ENCODE data around the gene MFRP. TPM values are rescaled to one million over a fixed set of nuclear protein-coding genes. Genes with fewer than 3 reads are reported as not detected.

MFRP gene
- total RNA-seq, 2 experiments from 2014 or later = not detected

GRCh38 chr11:119347242-119347641 is 737 bp upstream of the MFRP start:
- Mint-ChIP-seq H3K4me3 (no peak overlapping the region), H3K27me3 (ENCODE audit: low read depth) (peaks cover 22% of the 10 kb centered on the region), H3K27ac (no peak overlapping the region), H3K9me3 (no peaks in the 10 kb centered on the region), H3K36me3 (ENCODE audit: low read depth) (no peaks in the 10 kb centered on the region), H3K4me1 (ENCODE audit: low read depth) (no peaks in the 10 kb centered on the region)
- CTCF ChIA-PET = interaction anchor here (1.3 to 2.0 kb wide), 3 partner anchors 9 to 382 kb away, joined by 3 to 10 read pairs (median 8); partner anchors contain the start of gene NECTIN1
- no peak for DNase-seq
- intact Hi-C loops (cut with micrococcal nuclease) = no loop called here

- Mint-ChIP-seq H3K9me3 (no peaks in the 10 kb centered on the region), H3K27me3 (ENCODE audit: low read depth) (peaks cover 24% of the 10 kb centered on the region), H3K27ac (no peak overlapping the region), H3K36me3 (ENCODE audit: low read depth) (no peaks in the 10 kb centered on the region), H3K4me3 (no peak overlapping the region), H3K4me1 (ENCODE audit: low read depth) (peaks cover 5% of the 10 kb centered on the region)
- DNase-seq = no peak
- CTCF ChIA-PET = interaction anchor here (1.3 kb wide), 1 partner anchor 384 kb away, joined by 3 read pairs; the partner anchor contains the start of gene NECTIN1
- intact Hi-C loops (cut with micrococcal nuclease) = no loop called here
These were observed 820 bp downstream of the MFRP start for GRCh38 chr11:119345685-119346084.

- no peak overlapping the region for H3K4me3 Mint-ChIP-seq
- DNase-seq = no peak
- H3K27ac Mint-ChIP-seq = no peak overlapping the region
- intact Hi-C loops (cut with micrococcal nuclease) = no loop called here
- peaks cover 23% of the 10 kb centered on the region for H3K27me3 Mint-ChIP-seq (ENCODE audit: low read depth)
- peaks cover 6% of the 10 kb centered on the region for H3K4me1 Mint-ChIP-seq (ENCODE audit: low read depth)
- H3K36me3 Mint-ChIP-seq (ENCODE audit: low read depth) = no peaks in the 10 kb centered on the region
- CTCF ChIA-PET = interaction anchor here (0.8 kb wide), 1 partner anchor 12 kb away, joined by 4 read pairs; no protein-coding TSS in a partner anchor
- no peaks in the 10 kb centered on the region for H3K9me3 Mint-ChIP-seq
These were observed 2.1 kb downstream of the MFRP start for GRCh38 chr11:119344291-119345010.

DNA sequence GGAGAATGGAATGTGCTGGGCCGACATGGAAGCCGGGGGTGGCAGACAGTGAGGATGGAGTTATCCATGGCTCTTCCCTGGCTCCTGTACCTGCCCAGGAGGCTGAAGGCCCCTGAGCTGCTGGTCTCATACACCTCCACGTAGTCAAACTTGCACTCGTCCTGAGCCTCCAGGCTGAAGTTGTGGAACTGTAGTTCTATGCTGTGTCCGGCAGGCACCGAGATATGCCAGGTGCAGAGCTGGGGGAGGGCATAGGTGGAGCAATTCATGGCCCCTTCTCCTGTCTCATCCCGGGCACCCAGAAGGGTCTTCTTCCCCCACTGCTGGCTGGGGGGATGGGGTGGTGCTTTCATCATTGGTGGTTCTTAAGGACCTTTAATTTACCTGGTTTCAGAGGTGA is 2.8 kb downstream of the MFRP start:
- no peaks in the 10 kb centered on the region for H3K36me3 Mint-ChIP-seq (ENCODE audit: low read depth)
- H3K27me3 Mint-ChIP-seq (ENCODE audit: low read depth) = peaks cover 29% of the 10 kb centered on the region
- DNase-seq = no peak
- no peak overlapping the region for H3K27ac Mint-ChIP-seq
- CTCF ChIA-PET = interaction anchor here (1.1 to 1.3 kb wide), 2 partner anchors 13 to 18 kb away, joined by 3 to 4 read pairs; no protein-coding TSS in a partner anchor
- intact Hi-C loops (cut with micrococcal nuclease) = no loop called here
- no peak overlapping the region for H3K4me3 Mint-ChIP-seq
- H3K9me3 Mint-ChIP-seq = no peaks in the 10 kb centered on the region
- peaks cover 9% of the 10 kb centered on the region for H3K4me1 Mint-ChIP-seq (ENCODE audit: low read depth)

DNA sequence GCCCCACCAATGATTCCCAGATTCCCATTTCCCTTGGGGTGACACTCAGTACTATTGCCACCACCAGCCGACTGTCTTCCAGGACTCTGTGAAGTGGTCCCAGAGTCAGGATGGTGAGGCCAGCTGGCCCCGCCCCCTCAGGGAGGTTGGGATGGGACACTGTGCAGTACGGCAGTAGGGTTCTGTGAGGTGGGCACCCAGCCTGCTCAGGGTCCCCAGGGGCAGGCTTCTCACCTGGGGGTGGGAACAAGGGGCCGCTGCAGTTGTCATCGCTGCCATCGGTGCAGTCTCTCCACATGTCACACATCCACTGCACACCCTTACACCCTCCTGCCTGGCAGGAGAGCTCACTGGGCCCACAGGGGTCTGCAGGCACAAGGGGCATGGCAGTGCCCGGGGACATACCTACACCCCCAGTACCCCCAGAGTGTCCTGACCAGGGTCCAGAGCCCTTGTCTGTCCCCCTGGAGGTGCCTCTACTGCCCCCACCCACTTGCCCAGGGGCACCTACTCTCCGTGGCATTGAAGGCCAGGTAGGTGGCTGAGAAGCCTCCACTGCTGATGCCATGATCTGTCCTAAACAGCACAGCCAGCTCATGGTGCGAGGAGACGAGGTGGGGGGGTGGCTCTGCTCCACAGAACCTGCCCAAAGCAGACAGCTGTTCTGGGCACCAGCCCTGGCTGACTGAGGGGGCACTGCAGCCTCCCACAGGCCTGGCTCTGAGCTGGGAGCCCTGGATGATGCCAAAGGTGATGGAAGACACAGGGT is 4.0 kb downstream of the MFRP start:
- Mint-ChIP-seq H3K27ac (no peak overlapping the region), H3K4me3 (no peak overlapping the region), H3K27me3 (ENCODE audit: low read depth) (peaks cover 27% of the 10 kb centered on the region), H3K4me1 (ENCODE audit: low read depth) (peaks cover 15% of the 10 kb centered on the region), H3K9me3 (no peaks in the 10 kb centered on the region), H3K36me3 (ENCODE audit: low read depth) (no peaks in the 10 kb centered on the region)
- no peak for DNase-seq
- intact Hi-C loops (cut with micrococcal nuclease) = no loop called here
- CTCF ChIA-PET = interaction anchor here (0.7 to 1.3 kb wide), 4 partner anchors 14 to 223 kb away, joined by 3 to 4 read pairs (median 3); no protein-coding TSS in a partner anchor

- Mint-ChIP-seq H3K9me3 (no peaks in the 10 kb centered on the region), H3K4me1 (ENCODE audit: low read depth) (peaks cover 18% of the 10 kb centered on the region), H3K27me3 (ENCODE audit: low read depth) (peaks cover 27% of the 10 kb centered on the region), H3K36me3 (ENCODE audit: low read depth) (peaks cover 3% of the 10 kb centered on the region), H3K4me3 (no peak overlapping the region), H3K27ac (no peak overlapping the region)
- CTCF ChIA-PET = no interaction called here
- intact Hi-C loops (cut with micrococcal nuclease) = no loop called here
- no peak for DNase-seq
These were observed 4.5 kb downstream of the MFRP start for GRCh38 chr11:119342023-119342300.

DNA sequence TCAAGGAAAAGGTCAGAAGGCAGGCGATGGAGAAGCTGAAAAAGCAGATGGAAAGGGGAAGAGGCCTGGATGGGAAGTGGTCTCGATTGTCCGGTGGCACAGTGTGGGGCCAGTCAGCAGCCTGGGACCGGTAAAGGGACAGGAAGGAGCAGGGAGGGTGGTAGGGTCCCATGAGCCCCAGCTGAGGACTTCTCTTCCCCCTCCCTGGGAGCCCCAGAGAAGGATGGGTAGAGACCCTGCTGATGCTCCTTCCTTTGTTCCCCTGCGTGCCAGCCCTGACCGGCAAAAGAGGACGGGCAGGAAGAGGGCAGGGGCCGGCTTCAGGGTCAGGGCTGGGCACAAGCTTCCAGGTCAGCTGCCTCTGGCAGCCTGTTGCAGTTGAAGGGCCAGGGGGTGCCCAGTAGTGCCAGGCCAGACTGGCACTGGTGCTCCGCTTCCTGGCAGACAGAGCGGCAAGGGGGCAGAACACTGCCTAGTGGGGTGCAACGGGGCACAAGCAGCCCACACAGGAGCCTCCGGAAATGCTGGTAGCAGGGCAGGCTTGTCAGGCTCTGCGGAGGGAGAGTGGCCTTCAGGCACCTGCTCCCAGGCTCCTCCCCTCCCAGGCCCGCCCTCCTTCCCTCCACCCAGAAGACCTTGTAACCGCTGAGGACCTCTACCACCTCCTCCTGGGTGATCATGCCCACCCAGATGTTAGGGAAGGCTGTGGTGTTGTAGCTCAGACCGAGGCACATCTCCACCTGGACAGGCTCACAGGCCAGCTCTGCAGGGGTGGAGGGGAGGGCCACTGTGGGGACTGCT is 5.1 kb downstream of the MFRP start:
- Mint-ChIP-seq H3K4me3 (no peak overlapping the region), H3K27ac (no peak overlapping the region), H3K36me3 (ENCODE audit: low read depth) (peaks cover 6% of the 10 kb centered on the region), H3K4me1 (ENCODE audit: low read depth) (peaks cover 22% of the 10 kb centered on the region), H3K9me3 (no peaks in the 10 kb centered on the region), H3K27me3 (ENCODE audit: low read depth) (peaks cover 27% of the 10 kb centered on the region)
- intact Hi-C loops (cut with micrococcal nuclease) = no loop called here
- no peak for DNase-seq
- CTCF ChIA-PET = interaction anchor here (0.5 to 5.0 kb wide), 7 partner anchors 14 to 328 kb away, joined by 3 to 70 read pairs (median 3); no protein-coding TSS in a partner anchor

GRCh38 chr11:119340335-119341221 is 5.9 kb downstream of the MFRP start, which contains the start of gene C1QTNF5:
Gene C1QTNF5 (minus strand): TSS chr11:119340883. CDS start chr11:119340397, 486 bp downstream.
- no peak for DNase-seq
- no peaks in the 10 kb centered on the region for H3K9me3 Mint-ChIP-seq
- CTCF ChIA-PET = interaction anchor here (0.5 to 5.0 kb wide), 17 partner anchors 9 to 327 kb away, joined by 3 to 70 read pairs (median 3); no protein-coding TSS in a partner anchor
- intact Hi-C loops (cut with micrococcal nuclease) = no loop called here
- peaks cover 9% of the 10 kb centered on the region for H3K36me3 Mint-ChIP-seq (ENCODE audit: low read depth)
- no peak within 1 kb of the TSS for H3K27ac Mint-ChIP-seq
- H3K4me3 Mint-ChIP-seq = no peak within 1 kb of the TSS
- peaks cover 31% of the 10 kb centered on the region for H3K4me1 Mint-ChIP-seq (ENCODE audit: low read depth)
- H3K27me3 Mint-ChIP-seq (ENCODE audit: low read depth) = peaks cover 27% of the 10 kb centered on the region

DNA sequence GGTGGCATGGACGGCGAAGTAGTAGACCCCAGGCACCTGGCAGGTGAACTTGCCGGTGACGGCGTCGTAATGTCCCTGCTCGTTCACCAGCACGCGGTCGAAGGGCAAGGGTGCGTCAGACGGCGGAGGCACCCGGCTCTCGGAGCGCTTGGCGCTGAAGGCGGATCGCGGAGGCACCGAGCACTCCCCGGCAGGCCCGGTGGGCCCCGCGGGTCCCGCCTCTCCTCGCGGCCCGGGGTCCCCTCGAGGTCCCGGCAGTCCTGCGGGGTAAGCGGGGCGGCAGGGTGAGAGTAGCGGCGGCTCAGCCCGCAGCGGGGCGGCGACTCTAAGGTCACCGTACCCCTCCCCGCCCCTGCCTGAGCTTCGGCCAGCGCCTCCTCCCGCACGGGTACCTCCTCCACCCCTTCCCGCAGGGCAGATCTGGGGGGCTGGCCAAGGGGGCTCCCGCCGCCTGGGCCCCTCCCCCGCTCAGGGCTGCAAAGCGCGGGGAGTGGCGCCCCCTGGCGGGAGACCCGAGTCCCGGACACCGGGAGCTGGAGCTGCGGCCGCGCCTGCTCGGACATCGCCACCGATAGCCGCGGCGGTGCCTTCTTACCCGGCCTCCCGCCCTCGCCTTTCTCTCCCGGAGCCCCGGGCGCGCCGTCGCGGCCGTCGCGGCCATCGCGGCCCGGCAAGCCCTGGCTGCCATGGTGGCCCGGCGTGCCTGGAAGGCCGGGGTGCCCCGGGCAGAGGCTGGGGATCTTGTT is 6.7 kb downstream of the MFRP start:
- DNase-seq = peak; percentile 51
- H3K9me3 Mint-ChIP-seq = no peaks in the 10 kb centered on the region
- peak overlapping the region; percentile 22 for H3K4me3 Mint-ChIP-seq
- H3K4me1 Mint-ChIP-seq (ENCODE audit: low read depth) = peaks cover 38% of the 10 kb centered on the region
- CTCF ChIA-PET = interaction anchor here (0.5 to 5.0 kb wide), 17 partner anchors 8 to 223 kb away, joined by 3 to 70 read pairs (median 3); partner anchors contain the start of gene MCAM
- intact Hi-C loops (cut with micrococcal nuclease) = no loop called here
- H3K27ac Mint-ChIP-seq = no peak overlapping the region
- peaks cover 9% of the 10 kb centered on the region for H3K36me3 Mint-ChIP-seq (ENCODE audit: low read depth)
- peaks cover 24% of the 10 kb centered on the region for H3K27me3 Mint-ChIP-seq (ENCODE audit: low read depth)

- Mint-ChIP-seq H3K4me3 (peak overlapping the region; percentile 22), H3K9me3 (no peaks in the 10 kb centered on the region), H3K36me3 (ENCODE audit: low read depth) (peaks cover 9% of the 10 kb centered on the region), H3K27me3 (ENCODE audit: low read depth) (peaks cover 24% of the 10 kb centered on the region), H3K4me1 (ENCODE audit: low read depth) (peaks cover 38% of the 10 kb centered on the region), H3K27ac (no peak overlapping the region)
- CTCF ChIA-PET = interaction anchor here (0.5 to 5.0 kb wide), 25 partner anchors 9 to 570 kb away, joined by 3 to 70 read pairs (median 4); partner anchors contain the start of gene MCAM
- intact Hi-C loops (cut with micrococcal nuclease) = loop anchor here (1.0 kb wide), 1 partner anchor 42 kb away; the partner anchor contains the start of gene USP2
- no peak for DNase-seq
These were observed 7.4 kb downstream of the MFRP start for GRCh38 chr11:119338965-119339588.
